HG03342 (cell line): ENCODE measurements around the gene TASOR2.

Experiments used
- ATAC-seq: cut with Tn5 transposase; IDR thresholded peaks from one replicate; pipeline ENCODE4 v1.9.1; 2021; ENCODE audit warnings: mild to moderate bottlenecking, moderate library complexity; ENCODE audit not compliant: unreplicated experiment

Gene TASOR2, protein sequence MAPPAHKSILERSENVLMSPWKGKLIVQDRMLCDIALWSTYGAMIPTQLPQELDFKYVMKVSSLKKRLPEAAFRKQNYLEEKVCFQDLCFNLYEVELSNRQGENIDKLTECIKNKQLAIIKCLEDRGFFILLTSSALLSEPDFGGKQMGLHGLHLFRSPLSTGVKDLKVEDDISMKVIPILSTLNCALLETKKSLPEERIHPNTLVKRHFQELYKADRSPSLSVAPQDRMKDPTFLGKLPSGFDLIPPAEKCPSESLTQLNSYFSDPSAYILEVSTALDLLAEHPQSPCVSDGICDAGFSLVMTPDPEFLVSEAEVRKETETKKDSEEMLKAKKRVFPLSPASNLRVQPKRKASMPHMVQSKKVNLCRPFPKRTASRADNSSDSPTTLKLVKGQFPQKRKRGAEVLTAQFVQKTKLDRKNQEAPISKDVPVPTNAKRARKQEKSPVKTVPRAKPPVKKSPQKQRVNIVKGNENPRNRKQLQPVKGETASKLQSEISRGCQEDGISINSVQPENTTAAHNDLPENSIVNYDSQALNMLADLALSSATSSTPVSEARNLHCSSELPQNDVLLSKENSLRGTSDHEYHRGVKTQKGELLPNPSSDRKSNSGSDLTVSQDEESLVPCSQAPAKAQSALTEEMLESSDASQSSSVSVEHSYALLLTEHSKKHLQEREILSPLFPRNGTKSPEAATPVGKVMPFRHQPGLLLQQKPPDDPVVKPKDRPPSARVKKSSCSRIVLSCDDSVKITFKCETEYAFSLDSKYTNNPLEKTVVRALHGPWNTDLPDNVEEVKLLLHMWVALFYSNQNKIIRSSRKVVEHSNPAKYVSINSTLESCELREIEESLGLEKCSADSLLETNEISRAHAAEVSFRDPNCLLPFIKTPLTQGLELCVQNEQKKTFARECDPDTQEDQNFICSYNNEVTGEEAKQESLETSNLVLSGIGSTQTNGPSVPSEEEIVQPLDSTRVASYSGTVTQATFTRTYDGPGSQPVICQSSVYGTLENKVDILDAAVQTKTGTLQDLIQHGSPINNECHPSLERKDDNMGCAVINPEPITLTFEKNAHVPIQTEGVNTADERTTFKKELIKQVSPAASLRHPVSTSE (N-terminal part only)

DNA sequence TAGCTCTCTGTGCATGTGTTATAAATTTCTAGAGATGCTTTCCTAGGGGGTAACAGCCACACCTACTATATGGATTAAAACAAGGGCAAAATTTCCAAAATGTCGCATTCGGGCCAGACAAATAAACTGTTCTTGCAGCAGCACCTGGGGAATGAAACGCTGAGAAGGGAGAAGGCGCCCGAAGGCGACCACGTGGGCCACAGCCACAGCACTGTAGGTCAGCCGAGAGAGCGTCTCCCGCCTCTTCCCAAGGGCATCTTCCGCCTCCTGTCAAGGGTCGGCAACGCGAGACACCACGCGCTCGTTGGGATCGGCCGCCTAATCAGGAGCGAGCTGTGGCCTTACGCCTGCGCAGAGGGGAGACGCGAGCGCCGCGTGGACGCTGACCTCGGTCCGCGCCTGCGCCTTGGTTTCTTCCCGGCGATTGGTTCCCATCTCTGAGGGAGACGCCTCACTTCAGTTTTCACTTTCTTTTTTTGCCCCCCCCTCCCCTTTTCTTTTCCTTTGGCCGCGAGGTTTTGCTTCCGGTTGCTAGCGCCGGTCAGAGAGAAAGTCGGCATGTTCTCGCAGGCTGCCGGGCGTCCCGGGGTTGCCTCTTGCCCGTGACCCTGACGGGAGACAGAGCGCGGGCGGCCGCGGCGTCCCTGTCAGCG, at the start of gene TASOR2:
TASOR2 (plus strand) TSS at position 521 of the 653 bp plus-strand sequence. CDS start 35,805 bp downstream, outside the sequence.
- peak; percentile 67 for ATAC-seq

DNA sequence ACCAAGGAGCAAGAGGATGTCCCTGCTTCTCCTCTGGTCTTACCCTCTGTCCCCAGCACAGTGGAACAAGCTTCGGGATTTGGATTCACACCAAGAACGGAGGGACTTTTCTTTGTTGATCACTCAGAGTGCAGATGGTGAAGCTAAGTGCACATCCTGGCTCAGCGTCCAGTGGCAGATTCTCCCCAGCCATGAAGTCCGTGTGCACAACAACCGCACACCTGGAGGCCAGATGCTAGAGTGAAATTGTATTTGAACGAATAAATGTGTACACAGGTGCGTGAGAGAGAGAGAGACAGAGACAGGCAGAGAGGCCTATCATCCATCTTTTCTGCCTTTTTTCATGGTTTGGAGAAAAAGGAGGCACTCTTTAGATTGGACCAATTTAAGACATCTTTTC, 49.7 kb upstream of the TASOR2 start:
- no peak for ATAC-seq

DNA sequence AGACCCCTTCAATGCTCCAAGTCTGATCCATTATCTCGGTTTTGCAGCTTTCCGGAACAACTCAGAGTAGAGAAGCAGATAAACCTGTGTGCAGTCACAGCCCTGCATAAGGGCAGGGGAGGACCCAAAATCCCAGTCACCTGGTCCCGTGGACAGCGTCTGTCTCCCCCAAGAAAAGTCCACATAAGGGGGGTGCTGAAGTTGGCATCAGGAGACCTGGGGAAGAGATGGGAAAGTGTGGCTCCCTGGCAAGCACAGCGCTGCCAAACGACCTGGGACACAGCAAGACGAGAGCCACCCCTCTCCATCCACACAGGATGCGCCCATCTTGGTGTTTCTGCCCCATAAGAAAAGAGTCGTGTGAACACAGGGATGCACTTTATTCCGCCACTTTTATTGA, 46.1 kb upstream of the TASOR2 start:
- ATAC-seq: no peak

DNA sequence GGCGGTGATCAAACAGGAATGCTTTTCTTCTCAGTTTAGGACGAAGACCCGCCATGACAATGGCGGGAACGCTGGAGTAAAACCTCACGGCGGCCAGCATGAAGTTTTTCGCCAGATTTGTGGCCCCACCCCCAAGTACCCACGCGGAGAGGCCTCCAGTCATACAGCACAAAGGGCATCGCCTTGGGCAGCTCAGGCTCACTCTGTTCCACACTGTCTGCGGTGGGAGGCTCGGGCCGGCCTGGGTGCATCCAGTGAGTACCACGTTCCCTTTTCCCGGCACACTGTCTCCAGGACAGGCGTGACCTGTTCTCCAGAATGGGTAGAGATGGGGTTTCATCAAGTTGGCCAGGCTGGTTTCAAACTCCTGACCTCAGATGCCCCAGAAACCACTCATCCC, 45.6 kb upstream of the TASOR2 start:
- no peak for ATAC-seq

DNA sequence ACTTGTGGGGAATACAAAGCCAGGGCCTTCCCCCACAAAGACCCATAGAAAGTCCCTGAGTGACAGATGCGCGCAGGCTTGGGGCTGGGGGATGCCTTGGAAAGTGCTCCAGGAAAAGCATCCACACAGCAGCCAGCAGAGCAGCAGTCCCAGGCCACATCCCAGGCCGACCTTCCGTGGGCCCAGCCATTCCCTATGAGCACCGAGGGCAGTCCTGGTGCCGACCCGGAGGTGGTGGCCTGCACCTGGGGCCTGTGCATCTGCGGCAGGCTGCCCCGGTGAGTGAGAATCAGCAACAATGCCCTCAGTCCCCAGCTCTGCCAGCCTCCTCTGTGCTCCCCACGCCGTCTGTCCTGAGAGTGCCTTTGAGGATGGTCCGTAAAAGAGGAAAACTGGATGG, 44.6 kb upstream of the TASOR2 start:
- ATAC-seq: no peak

GRCh38 chr10:5640501-5640900, 44.1 kb upstream of the TASOR2 start:
- ATAC-seq: no peak

- ATAC-seq: no peak
Measured at GRCh38 chr10:5641501-5641900, 43.1 kb upstream of the TASOR2 start.

DNA sequence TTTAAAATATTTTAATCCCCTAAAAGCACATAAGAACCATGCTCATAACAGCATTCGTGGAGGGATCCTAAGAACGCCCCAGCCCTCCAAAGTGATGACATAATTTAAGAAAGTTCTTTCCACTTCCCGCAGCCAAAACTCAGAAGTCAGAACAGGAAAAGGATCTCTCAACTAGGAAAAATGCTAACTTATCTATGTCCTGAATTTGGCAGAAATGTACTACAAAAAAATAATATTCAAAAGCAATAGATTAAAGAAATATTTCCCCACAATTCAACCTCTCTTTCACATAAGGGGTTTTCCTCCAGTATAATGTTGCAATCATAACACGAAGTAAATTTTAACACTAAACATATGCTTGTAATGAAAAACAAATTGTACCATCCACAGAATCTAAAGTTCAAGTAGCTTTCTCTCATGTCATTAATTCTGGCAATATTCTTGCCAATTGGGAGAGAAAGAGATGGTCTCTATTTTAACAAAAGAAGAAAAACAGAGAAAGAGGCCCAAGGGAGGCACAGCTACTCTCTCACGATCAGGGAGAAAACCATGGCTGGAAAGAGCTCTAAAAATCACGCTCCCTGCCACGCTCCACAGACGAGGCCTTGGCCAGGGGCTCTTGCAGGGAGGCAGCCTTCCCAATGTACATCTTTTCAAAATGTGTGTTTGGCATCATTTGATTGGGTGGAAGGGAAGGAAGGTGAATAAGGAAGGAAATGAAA, 41.1 kb upstream of the TASOR2 start:
- no peak for ATAC-seq

- no peak for ATAC-seq
Measured at GRCh38 chr10:5644930-5645329, 39.7 kb upstream of the TASOR2 start.

DNA sequence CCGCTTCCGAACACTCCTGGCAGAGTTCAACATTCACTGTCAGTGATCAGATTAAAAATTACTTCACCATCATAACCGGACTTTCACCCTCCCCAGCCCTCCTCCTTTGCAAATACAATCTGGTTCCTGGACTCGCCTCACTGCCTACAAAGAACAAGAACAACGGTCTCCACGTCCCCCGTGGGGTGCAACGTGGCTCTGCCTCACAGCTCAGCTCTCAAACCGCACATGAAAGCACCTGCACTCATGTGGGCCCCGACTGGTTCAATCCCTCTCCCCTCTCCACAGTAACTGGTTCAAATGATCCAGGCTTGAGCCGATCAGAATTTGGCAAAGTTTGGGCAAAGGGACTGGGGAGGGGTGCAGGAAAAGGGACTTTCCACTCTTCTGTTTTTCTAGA, 39.3 kb upstream of the TASOR2 start:
- ATAC-seq: no peak

- ATAC-seq: no peak
Measured at GRCh38 chr10:5645944-5646617, 38.6 kb upstream of the TASOR2 start.

- no peak for ATAC-seq
Measured at GRCh38 chr10:5647507-5648240, 37.0 kb upstream of the TASOR2 start.

DNA sequence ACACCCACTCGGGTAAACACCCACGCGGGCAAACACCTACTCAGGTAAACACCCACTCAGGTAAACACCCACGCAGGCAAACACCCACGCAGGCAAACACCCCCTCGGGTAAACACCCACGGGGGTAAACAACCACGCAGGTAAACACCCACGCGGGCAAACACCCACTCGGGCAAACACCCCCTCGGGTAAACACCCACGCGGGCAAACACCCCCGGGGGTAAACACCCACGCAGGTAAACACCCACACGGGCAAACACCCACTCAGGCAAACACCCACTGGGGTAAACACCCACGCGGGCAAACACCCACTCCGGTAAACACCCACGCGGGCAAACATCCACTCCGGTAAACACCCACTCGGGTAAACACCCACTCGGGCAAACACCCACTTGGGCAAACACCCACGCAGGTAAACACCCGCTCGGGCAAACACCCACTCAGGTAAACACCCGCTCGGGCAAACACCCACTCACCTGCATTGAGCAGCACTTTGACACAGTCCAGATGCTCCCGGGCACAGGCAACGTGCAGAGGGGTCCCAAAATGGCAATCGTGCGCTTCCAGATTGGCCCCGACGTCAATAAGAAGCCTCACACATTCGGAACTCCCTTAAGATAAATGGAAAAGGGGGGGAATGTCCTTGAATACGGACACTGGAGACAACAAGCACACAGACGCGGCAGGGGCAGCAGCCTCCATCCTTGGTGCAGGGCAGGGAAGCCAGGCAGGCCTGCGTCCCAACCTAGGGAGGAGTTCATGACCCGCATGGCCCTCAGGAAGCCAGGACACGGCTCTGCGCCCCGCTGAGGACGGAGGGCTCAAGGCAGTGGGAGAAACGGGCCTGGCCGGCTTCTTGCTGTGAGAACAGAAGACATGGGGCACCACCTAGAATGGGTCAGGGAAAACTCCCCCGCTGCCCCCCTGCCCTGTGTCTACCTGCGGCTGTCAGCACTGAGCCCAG, 35.9 kb upstream of the TASOR2 start:
- no peak for ATAC-seq

DNA sequence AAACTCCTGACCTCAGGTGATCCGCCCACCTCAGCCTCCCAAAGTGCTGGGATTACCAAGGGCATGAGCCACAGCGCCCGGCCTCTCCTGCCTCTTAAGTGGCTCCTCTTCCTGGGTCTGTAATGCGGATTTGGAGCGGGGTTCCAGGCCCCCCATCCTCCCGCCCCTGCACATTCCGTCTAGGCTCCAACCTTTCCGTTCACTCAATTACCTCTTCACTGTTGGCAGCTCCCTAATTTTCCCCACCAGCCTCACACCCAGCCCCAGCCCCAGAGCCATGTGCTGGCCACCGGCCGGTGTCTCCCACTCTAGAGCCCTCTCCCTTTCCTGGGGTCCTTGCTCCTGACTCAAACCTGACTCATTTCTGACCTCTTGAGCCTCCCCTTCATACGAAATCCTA, 34.9 kb upstream of the TASOR2 start:
- ATAC-seq: no peak

DNA sequence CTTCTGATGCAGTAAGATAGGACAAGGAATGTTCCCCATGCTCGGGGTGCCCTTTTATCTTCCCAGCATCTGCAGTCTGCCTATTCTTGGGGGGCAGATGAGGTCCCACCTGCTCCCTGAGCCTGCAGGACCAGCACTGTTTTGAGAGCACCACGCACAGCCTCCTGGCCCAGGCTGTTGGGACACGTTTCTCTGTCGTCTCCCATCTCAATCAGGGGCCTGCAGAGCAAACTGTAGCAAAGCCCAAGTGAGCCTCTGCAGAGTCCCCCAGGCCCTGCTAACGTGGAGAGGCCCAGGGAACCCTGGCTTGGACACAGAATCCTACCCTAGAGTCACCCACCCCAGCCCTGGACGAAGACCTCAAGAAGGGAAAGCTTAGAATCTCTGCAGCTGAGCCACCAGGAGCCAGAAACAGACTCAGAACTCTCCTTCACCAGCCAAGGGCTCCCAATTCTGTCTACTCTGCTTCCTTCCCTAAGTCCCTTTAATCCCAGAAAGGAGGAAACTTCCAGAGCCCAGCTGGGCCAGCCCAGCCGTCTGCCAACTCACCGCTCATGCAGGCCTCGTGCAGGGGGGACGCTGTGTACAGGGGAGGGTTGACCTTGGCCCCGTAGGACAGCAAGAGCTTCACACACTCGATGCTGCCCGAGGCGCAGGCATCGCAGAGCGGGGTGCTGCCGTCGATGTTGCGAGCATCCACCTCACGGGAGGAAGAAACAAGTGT, 33.8 kb upstream of the TASOR2 start:
- ATAC-seq: no peak

- no peak for ATAC-seq
Measured at GRCh38 chr10:5651388-5651764, 33.3 kb upstream of the TASOR2 start.

GRCh38 chr10:5652746-5653145, 31.9 kb upstream of the TASOR2 start:
- ATAC-seq: no peak
